ENCODE measurements around the gene TGFBR3L. TPM values are rescaled to one million over a fixed set of nuclear protein-coding genes. Genes with fewer than 3 reads are reported as not detected.
A peak's percentile ranks its signal among the peaks of the same experiment; 100 is the strongest.

TGFBR3L gene
- total and polyA plus RNA-seq, 12 donors, result 0.23 to 7.0 (median 1.2) TPM; not detected in 3

GRCh38 chr19:7920519-7921301 lies 6.1 kb downstream of the TGFBR3L start:
- WGBS, 4 donors, result 0 to 2% (median 1%) methylated on average over 28 to 62 of the region's 62 CpGs
- intact Hi-C loops (cut with DNase I), result no loop called here

GRCh38 chr19:7921302-7921966 lies 6.8 kb downstream of the TGFBR3L start:
- WGBS, 4 donors, result 30 to 50% (median 38%) methylated on average over 4 to 17 of the region's 17 CpGs
- H3K4me1 ChIP-seq (replicated peaks in 1 of 2), result peaks cover 34 to 41% of the 10 kb centered on the region in 2 donors
- peak overlapping the region in 2 of 4 donors; percentile 43 to 96 for H3K4me3 ChIP-seq
- peak overlapping the region; percentile 35 to 97 (median 75) for H3K27ac ChIP-seq
- TF ChIP-seq POLR2A (IDR thresholded peaks at IDR 0.05) (no peak), CTCF (IDR thresholded peaks at IDR 0.05) (no peak)
- intact Hi-C loops (cut with DNase I), result no loop called here
- no peak for DNase-seq
- no peaks in the 10 kb centered on the region for H3K9me3 ChIP-seq (replicated peaks in 1 of 3)
- peaks cover 0 to 11% of the 10 kb centered on the region in 2 donors for H3K36me3 ChIP-seq (replicated peaks in 1 of 2)
- H3K27me3 ChIP-seq, result peaks cover 22% of the 10 kb centered on the region

More at GRCh38 chr19:7920519-7921301, 6.1 kb downstream of the TGFBR3L start:
- Histone ChIP-seq H3K4me1 (replicated peaks in 1 of 2) (peaks cover 35 to 43% of the 10 kb centered on the region in 2 donors), H3K27me3 (peaks cover 25% of the 10 kb centered on the region), H3K27ac (peak overlapping the region; percentile 85 to 97 (median 88)), H3K36me3 (replicated peaks in 1 of 2) (peaks cover 0 to 11% of the 10 kb centered on the region in 2 donors), H3K4me3 (peak overlapping the region in 3 of 4 donors; percentile 22 to 96 (median 56)), H3K9me3 (replicated peaks in 1 of 3) (no peaks in the 10 kb centered on the region)
- DNase-seq, result peak; percentile 100
- no peak for TF ChIP-seq CTCF (IDR thresholded peaks at IDR 0.05)
- TF ChIP-seq POLR2A (IDR thresholded peaks at IDR 0.05), result peak; percentile 13 to 65

GRCh38 chr19:7921967-7922835 lies 7.6 kb downstream of the TGFBR3L start:
- Histone ChIP-seq H3K4me1 (replicated peaks in 1 of 2) (peaks cover 39 to 46% of the 10 kb centered on the region in 2 donors), H3K9me3 (replicated peaks in 1 of 3) (no peaks in the 10 kb centered on the region), H3K36me3 (replicated peaks in 1 of 2) (peaks cover 0 to 11% of the 10 kb centered on the region in 2 donors), H3K27me3 (peaks cover 14% of the 10 kb centered on the region), H3K27ac (peak overlapping the region in 1 of 5 donors; percentile 97), H3K4me3 (no peak overlapping the region)
- whole genome bisulfite sequencing, 4 donors, result 90 to 93% (median 92%) methylated on average over 14 to 31 of the region's 31 CpGs
- peak in 1 of 7 donors; percentile 58 for DNase-seq
- intact Hi-C loops (cut with DNase I), result no loop called here
- no peak for TF ChIP-seq POLR2A (IDR thresholded peaks at IDR 0.05)
- TF ChIP-seq CTCF (IDR thresholded peaks at IDR 0.05), result no peak
